Activated naive CD4-positive, alpha-beta T cell (primary cell): ENCODE measurements around the gene ERO1B.
"Not testable (repeated sequence)": the region's sequence is repeated elsewhere in the genome, so short reads cannot be mapped to it uniquely, and the experiment has no call there.

Experiments used
- DNase-seq, 4 experiments: peaks; one replicate each; lab custom pipeline; 2025; lab: John Stamatoyannopoulos, UW

ERO1B gene

GRCh38 chr1:236186471-236186870 is 95.3 kb downstream of the ERO1B start:
- DNase-seq: not testable (repeated sequence)

DNA sequence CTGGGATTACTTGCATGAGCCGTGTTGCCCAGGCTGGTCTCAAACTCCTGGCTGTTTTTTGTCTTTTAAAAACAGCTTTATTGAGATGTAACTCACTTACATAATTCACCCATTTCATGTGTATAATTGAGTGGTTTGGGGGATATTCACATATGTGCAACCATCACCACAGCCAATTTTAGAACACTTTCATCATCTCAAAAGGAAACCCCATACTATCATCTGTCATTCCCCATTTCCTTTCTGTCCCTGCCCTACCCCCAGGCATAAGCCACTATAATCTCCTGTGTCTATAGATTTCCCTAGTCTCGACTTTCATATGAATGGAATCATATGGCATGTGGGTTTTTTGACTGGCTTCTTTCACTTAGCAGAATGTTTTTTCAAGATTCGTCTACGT is 96.1 kb downstream of the ERO1B start:
- no peak for DNase-seq

DNA sequence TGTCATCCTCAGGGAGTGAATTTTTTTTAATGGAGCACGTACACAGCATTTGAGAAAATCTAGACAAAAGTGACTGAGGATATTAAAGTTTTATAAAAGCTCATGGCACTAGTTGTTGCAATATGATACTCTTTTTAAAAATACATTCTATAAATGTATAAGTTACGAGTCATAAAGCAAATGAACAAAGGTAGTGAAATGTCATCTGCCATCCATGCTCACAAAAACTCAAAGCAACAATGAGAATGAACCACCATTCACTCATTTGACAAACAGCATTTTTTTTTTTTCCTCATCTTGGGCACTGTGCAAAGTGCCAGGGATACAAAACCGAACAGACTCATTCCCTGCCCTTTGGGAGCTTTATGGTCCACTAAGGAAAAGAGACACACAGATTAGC is 100.7 kb downstream of the ERO1B start:
- DNase-seq: no peak

DNA sequence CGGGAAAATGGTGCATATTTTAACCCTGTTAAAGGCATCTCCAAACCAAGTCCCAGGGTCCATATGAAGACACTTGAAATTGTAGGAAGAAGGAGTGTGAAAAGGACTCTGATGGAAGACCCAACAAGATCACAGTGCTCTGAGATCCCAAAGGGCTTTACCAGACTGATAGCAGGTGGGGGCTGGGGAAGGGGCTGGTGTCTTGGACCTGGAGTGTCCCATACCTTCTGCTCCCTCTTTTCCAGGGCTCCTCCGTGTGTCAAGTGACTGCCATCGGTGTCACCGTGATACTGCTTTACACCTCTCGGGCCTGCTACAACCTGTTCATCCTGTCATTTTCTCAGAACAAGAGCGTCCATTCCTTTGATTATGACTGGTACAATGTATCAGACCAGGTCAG is 102.1 kb downstream of the ERO1B start:
- no peak for DNase-seq

DNA sequence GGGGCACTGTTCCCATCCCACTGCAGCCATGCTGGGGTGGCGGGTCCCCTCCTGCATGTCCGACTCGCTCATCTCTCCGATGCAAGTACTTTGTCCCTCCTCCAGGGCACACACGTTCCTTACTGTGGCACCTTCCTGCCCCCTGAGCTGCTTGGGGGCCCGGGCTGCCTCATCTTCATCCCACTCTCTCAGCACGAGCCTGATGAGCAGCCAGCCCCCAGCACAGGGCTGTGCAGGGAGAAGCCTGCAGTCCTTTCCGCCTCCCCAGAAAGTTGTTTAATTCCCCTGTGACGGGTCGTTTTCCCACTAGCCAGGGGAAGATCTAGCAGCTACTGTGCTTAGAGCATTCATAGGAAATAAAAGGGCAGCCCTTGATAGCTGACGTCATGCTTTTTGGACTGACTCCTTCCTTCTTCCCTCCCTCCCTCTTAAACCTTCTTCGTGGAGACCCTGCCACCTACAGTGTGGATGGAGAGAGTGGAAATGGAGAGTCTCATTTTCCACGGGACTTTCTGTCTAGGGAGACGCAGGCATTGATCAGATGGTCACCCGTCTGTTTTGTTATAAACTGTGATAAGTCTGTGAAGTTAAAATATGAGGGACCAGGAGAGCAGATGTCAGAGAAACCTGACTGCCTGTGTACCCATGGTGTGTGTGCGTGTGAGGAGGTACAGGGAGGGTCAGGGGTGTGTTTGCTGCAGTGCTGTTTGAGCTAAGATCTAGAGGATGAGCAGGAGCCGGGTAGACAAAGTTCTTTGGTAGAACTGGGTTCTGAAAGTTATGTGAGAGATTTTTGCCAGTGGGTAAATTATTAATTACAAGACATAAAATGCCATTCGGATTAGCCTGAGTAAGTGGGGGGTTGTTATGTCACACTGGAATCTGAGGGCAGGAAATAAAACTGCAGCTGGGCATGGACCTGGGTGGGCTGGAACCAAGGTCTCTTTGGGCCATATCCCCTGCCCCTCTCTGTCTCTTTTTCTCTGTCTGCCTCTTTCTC is 105.1 kb downstream of the ERO1B start:
- no peak for DNase-seq

GRCh38 chr1:236175642-236176336 is 106.0 kb downstream of the ERO1B start:
- no peak for DNase-seq

- no peak for DNase-seq
Measured at GRCh38 chr1:236173174-236173767, 108.5 kb downstream of the ERO1B start.

GRCh38 chr1:236172041-236172579 is 109.6 kb downstream of the ERO1B start:
- no peak for DNase-seq

- no peak for DNase-seq
Measured at GRCh38 chr1:236168716-236169429, 112.9 kb downstream of the ERO1B start.

GRCh38 chr1:236167578-236167977 is 114.2 kb downstream of the ERO1B start:
- DNase-seq: no peak

- DNase-seq: no peak
Measured at GRCh38 chr1:236167154-236167553, 114.6 kb downstream of the ERO1B start.

DNA sequence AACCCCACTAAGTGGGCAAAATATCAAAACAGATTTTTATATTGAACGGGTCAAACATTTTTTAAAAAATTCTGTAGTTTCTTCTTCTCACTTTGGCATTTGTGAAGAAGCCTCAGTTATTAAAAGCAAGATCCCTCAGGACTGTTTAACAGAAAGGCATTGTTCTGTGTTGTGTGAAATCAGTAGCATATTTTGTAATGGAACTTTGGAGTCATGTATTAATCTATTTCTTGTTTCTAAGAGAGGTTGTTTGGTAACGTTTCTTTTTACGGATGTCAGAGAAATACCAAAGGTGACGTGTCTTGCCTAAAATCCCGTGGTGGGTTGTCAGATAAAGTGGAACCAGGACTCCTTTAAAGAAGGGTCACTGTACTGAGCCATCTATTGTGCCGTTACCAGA is 115.7 kb downstream of the ERO1B start:
- no peak for DNase-seq
